A172 (cell line): ENCODE results near the gene PHACTR1. TPM values are rescaled to one million over a fixed set of nuclear protein-coding genes. Genes with fewer than 3 reads are reported as not detected.
"Not testable (repeated sequence)": the region's sequence is repeated elsewhere in the genome, so short reads cannot be mapped to it uniquely, and the experiment has no call there.

Source experiments
- DNase-seq: peaks from one replicate; pipeline ENCODE4 v3.0.0-alpha.2; 2015; ENCODE audit warnings: low spot score
- total RNA-seq: library from RNA; depleted of rRNA; stranded (reverse); fragments of >200 nt; shearing (Covaris generic); gene quantifications from 2 replicates; pipeline ENCODE4 v1.2.3, GENCODE V29; 2014

The PHACTR1 gene
- total RNA-seq, 1 experiment from 2014 or later: 0.55 TPM

DNA sequence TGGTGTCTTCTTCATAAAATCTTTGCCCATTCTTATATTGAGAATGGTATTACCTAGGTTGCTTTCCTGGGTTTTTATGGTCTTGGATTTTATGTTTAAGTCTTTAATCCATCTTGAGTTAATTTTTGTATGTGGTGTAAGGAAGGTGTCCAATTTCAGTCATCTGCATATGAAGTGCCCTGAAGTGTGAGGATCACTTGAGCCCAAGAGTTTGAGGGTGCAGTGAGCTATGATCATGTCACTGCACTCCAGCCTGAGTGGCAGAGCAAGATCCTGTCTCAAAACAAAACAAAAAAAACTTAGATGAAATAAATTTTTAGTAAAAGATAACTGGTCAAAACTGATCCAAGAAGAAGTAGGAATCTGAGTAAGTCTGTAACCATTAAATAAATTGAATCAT is 396.4 kb downstream of the PHACTR1 start:
- no peak for DNase-seq

DNA sequence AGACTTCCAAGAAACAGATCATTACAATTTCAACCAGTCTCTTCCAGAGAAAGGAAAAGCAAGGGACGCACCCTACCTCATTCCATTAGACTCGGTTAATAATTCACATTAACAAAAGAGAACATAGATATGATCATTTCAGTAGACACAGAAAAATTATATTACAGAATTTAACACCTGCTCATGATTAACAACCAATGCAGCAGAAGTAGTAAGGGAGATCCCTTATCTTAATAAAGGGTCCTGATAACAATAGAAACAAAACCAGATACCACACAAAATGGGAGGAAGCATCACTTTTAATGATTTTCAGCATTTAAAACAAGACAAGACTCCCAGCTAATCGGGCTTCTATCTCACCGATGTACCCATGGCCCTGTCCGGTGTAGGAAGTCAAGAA is 396.8 kb downstream of the PHACTR1 start:
- no peak for DNase-seq

DNA sequence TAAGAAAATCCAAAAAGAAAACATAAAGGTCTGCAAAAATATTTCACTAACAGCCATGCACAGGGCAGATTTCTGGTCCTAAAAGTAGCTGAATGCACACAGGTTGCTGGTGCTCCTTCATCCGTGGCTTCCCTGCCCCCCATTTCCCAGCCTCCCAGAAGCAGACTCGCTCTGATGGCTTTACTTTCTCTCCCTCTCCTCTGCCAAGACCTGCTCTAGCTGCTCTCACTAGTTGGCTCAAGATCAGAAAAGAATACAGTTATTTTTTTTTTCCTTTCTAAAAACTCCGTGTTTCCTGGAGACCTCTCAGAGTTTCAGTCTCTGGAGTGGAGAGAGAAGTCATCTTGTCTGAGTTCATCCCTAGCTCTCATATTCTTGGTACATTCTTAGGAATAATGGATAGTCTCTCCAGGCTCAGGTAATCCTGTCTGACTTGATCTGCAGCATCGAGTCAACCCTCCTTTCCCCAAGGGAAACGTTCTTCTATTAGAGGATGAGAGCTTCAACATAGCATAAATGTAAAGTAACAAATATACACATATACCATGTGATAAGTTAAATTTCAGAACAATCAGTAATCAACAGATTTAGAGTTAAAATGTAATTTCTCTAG is 397.5 kb downstream of the PHACTR1 start:
- DNase-seq: no peak

DNA sequence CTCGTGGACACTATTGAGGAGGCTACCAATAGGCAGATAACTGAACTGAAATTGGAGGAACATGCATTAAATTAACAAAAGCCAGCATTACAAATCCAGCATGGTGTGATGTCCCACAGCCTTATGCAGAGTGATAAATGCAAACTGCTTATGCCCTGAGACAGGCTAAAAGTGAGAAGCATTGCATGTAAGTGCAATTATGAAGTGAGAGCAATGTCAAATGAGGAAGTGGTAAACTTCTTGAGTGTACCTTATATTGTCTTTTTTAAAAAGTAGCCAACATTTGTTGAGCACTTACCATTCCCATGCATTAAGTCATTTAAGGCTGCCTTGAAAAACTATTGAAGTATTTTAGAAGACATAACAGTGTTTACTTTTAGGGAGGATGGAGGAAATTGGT is 399.6 kb downstream of the PHACTR1 start:
- no peak for DNase-seq

DNA sequence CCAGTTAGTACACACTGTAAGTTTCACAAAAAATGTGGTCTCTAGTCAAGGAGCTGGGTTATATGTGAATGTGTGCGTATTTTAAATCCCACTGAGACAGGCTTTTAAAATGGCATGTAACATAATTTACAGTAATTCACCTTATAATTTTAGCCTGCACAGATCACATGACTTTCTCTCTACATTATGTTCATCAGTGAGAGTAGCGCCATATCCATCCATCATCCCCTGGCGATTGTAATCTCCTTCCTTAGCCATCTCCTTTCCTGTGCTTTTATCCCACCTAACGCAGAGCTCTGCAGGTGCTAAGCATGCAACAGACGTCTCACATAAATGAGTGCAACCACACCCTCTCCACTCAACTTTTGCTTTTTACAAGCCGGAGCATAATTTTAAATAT is 401.0 kb downstream of the PHACTR1 start:
- no peak for DNase-seq

DNA sequence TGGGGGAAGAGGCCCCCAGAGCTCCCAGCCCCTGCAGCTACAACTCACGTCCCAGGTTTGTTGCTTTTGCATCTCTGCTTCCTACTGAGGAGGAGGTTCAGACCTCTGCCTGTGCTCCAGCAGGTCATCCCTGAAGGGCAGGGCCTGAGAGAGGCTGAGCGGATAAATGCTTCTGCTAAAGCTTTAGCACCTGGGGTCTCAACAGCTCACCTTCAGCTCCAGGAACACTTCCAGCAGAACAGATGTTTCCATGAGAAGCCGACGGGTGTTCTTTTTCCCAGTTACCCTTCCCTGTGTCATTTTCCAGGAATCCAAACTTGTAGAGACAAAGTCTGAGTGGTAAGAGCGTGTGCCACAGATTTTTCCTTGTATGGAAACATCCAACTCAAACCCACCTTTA is 403.0 kb downstream of the PHACTR1 start:
- DNase-seq: no peak

DNA sequence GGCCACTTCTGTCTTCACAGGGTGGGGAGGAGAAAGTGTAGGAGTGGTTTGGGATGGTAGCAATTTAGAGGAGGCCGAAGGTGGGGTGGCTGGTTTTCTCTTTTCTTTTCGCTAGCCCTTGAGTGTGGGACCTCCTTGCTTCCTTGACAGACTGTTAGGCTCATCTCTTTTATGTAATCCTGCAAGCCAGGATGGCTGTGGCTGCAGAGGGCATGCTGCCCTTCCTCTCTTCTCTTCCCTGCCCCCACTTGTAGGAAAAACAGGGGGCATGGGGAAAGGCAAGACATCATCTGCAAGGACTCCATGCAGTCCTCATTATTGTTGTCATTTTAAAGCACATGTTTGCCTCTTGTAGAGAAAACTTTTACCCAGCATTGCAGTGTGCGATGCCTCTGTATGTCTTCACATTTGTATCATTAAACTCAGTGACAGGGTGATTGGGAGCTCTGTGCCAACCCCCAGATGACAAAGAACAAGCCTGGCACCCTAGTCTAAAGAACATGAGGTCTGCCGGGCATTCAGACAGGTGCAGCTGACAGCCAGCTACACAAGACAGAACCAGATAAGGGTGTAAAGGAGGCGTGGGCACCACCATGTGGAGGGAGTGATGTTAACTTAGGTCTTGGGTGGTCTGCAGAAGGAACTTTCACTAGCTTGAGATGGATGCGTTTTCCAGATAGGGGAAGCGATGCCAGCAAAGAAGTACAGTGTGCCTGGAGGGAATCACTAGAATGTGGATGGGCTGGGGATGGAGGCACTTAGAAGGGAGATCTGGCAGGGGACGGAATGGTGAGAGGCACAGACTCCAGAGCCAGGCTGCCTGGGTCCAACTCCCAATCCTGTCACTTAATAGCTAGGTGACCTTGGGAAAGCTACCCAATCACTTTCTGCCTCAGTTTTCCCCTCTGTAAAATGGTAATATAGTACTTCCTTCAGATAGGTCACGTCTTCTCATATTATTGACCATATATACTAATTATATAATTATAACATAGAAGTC is 404.2 kb downstream of the PHACTR1 start:
- no peak for DNase-seq

DNA sequence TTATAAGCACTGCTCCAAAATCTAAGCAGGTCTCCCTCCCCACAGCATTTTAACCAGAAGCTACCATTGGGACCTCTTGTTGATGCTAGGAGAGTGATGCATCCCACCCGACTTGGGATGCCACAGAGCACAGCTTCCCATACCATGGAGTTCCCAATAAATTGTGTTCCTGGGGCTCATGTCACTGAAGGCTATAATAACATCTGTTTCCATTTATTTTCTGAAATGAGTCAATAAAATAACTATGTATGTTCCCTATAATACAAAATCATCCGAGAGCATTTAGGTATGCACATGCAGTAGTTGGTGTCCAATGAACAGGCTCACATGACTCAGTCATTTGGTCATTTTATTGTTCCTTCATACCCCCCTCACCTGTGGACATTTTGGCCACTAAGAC is 407.6 kb downstream of the PHACTR1 start:
- no peak for DNase-seq

DNA sequence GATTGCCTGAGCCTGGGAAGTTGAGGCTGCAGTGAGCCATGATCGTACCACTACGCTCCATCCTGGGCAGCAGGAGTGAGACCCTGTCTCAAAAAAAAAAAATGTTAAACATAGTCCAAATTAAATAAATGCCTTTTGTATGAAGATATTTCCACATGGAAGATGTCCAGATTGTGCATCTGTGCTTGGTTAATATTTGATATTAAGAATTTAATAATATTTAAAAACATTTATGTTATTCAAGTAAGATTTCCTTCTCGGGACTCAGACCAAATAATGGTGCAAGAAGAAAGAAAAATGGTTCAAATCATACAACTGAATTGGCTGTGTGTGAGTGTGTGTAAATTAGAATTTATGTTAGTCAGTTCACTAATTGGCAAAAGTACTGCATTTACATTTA is 409.3 kb downstream of the PHACTR1 start:
- no peak for DNase-seq

DNA sequence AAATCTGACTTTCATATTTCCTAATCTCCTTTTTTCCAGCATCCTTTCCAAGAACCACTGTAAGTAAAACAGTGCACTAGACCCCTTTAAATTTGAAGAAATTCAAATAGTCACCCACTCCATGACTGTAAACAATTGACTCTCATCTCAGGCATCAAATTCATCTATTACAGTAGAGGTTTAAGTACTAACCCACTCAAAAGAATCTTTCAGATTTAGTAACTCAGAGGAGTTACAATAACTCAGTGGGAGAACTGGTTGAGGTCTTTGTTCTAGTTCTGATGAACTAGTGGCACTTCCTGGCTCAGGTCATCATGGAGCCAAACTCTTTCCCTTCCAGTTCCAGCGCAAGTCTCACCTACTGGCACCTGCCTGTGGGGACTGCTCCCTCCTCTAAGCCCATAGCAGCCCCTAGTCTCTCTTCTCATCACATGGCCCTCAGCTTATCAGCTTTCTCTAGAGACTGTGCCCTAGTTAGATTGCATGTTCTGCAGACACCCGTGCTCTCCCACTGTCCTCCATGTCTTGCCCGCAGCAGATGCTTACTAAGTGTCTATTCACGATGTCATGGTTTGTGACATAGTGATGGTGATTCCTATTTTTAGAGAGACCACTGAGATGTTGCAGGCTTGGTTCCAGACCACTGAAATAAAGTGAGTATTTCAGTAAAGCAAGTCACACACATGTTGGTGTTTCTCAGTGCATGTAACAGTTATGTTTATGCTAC is 415.5 kb downstream of the PHACTR1 start:
- DNase-seq: no peak

DNA sequence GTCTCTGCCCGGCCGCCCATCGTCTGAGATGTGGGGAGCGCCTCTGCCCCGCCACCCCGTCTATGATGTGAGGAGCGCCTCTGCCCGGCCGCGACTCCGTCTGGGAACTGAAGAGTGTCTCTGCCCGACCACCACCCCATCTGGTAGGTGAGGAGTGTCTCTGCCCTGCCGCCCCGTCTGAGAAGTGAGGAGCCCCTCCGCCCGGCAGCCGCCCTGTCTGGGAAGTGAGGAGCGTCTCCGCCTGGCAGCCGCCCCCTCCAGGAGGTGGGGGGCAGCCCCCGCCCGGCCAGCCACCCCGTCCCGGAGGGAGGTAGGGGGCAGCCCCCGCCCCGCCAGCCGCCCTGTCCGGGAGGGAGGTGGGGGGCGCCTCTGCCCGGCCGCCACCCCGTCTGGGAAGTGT is 417.3 kb downstream of the PHACTR1 start:
- not testable (repeated sequence) for DNase-seq

DNA sequence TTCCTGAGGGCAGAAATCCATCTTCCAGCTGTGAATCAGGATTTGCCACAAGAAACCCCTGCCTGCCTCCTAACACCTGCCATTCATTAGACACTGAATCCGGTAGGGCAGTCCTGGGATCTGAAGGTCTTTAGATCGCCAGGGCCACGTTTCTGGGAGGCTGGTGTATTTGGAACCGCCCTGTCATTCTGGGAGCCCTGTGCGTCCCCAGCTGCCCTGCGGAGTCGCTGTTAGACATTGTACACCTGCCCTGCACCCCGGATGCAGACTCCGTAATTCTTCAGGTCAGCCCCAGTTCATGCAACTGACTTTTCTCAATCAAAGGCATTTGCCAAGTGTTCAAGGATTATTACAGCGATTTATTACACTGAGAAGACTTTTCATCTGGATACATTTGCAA is 418.6 kb downstream of the PHACTR1 start:
- DNase-seq: no peak

DNA sequence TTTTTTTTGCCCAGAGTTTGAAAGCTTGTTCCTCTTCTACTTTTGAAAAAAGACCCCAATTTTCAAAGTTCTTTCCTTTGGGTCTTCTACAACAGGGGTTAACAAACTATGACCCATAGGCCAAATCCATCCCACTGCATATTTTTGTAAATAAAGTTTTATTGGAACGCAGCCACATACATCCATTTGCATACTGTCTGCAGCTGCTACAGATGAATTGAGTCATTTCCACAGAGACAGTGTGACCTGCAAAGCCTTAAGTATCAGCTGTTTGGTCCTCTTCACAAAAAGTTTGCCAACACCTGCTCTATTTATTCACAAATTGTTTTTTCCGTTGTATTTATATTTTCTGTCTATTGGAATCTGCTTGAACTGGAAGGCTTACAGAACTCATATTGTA is 422.6 kb downstream of the PHACTR1 start:
- DNase-seq: no peak

DNA sequence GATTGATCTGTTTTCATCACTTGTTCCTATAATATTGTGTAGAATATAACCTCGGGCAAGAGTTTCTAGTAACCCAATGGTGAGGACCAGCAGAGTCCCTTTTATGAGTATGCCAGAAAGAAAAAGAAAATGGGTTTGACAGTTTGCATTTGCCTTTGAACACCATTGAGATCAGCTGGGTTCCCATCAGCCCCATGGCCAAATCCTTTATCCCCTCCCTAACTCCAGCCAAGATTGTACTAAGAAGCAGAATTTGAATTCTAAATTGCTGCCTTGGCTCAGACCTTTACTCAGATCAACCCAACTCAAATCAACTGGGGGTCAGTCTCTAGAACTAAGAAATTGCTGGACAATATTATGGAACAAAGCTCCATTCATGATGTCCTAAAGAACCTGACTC is 424.4 kb downstream of the PHACTR1 start:
- no peak for DNase-seq

DNA sequence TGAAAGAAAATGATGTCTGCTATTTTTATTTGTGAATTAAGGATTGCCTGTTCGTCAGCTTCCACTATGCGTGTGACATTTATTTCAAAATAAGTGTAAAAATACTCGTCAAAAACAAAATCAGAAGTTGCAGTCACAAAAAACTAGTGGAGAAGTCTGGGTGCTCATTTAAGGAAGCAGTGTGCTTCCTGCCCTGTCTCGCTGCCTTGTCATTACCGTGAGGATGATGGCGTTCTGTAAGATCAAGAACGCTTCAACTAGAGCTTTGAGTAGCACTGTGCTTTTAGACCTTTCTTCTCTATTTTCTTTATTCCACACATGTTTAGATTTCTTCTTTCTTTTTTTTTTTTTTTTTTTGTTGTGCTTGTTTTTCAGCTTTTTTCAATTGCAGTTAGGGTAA is 424.8 kb downstream of the PHACTR1 start:
- DNase-seq: no peak

DNA sequence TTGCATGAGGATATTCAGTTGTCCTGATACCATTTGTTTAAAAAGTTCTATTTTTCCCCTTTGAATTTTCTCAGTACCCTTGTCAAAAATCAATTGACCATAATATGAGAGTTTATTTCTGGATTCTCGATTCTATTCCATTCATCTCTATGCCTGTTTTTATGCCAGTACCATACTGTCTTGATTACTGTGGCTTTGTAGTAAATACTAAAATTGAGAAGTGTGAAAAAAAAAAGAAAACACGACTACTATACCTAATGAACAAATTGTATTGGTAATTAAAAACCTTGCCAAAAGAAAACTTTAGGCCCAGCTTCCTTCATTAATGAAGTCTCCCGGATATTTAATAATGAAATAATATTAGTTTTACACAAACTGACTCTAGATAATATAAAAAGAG is 426.0 kb downstream of the PHACTR1 start:
- no peak for DNase-seq

DNA sequence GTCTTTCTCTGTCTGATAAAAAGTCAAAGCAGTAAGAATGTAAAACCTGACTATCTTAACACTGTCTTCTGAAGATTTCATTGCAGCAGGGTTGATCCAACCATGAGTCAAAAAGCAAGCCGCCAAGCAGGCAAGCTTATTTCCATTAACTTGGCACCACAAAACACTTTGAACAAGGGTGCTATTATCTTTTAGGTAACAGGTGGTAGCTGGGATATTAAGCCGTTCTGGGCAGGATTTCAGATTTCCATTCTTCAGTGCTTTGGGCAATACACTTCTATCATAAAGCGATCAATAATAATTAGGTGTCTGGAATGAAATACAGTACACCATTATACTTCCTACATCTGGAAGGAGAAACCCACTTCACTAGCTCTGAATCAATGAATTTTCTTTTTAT is 429.9 kb downstream of the PHACTR1 start:
- DNase-seq: no peak

DNA sequence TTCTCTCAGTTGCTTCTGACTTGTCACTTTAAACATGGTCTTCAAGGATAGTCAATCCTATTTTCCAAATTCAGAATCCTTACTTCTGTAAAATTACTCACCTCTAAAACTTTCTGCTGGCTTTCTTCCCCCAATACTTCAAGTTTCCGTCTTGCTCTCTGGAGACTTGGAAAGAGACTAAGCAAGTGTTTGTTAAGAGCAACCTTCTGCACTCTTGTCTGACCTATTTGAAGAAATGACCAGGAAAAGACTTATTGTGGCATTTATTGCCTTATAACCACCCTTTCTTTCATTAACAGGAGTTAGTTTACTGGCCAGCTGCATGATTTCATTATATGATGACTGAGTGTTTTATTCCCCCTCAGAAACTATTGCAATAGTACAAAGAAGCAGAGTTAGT is 430.8 kb downstream of the PHACTR1 start:
- no peak for DNase-seq

DNA sequence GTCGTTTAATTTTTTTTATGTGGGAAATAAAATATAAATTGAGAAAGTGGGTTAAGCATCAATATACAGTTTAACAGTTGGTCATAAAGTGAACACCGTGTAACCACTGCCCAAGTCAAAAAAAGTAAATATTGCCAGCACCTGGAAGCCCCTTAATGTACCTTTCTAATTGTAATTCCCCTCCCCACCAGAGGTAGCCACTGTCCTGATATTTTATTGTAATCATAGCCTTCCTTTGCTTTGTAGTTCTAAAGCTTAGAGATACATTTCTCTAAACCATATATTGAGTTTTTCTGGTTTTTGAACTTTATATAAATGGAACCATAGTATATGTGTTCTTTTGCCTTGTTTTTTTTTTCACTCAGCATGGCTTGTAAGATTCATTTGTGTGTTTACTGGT is 431.2 kb downstream of the PHACTR1 start:
- DNase-seq: no peak

DNA sequence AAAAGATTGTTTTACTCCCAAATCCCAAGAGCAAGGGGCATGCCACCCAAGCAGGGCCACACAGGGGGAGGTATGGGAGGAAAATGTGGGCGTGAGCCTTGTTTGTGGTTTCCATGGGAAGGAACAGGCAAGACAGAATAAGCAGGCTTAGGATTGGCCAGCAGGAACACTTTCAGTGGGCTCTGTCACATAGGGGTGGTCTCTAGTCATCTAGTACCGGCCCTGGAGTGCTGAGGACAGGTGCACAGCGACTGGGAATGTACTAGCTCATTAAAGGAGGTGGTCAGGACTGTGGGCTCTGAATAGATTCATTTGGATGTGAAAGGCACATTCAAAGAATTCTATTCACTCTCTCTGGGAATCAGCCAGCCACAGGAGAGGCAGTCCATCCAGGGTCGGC is 436.2 kb downstream of the PHACTR1 start:
- DNase-seq: no peak

DNA sequence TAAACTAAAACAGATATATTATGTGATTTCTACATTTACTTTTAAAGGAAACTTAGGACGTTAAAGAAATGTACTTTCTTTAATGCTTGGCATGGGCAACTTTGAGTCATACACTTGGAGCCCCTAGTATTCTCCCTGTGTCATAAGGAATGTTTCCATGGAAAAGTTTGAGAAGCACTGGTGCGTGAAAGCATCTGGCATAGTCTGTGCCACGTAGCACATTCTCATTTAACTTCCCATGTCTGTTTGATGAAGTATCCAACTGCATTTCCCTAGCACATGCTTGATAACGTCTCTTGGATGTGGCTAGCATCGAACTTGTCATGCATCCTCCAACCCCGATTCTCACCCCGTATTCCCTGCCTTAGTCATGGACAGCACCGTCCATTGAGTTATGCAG is 439.8 kb downstream of the PHACTR1 start:
- DNase-seq: no peak

DNA sequence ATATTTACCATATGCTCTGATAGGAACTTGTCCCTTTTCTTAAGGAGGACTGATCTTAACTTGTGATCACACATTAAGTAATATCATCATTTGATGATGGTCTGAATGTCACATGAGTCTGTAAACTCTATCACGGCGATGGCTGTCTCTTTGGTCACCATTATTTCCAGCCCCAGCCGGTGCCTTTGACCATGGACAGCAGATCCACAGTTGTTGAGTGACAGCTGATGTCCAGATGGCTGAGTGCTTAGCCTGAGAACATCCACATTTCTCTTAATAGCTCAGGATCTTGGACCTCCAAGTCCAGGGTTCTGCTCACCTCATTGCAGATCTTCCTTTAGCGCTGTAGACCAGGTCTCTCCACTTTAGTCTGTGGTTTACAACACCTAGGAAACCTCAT is 440.7 kb downstream of the PHACTR1 start:
- DNase-seq: no peak

DNA sequence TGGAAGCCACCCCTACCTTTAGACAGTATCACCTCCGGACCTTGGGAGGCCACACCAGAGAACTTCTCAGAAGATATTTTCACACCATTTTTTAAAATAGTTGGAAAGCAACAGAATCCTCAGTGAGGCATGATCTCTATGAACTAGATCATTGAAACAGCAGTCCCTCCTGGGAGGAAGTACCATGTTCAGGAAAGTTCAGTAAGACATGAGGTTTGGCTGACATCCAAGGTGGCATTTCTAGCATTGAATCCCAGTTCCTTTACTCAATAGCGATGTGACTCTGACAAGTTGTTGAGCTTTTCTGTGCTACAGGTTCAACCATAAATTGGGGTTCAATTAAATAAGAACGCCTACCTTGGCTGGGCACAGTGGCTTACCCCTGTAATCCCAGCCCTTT is 442.7 kb downstream of the PHACTR1 start:
- DNase-seq: no peak
